ENCODE data around the gene PSMB7.

The PSMB7 gene

DNA sequence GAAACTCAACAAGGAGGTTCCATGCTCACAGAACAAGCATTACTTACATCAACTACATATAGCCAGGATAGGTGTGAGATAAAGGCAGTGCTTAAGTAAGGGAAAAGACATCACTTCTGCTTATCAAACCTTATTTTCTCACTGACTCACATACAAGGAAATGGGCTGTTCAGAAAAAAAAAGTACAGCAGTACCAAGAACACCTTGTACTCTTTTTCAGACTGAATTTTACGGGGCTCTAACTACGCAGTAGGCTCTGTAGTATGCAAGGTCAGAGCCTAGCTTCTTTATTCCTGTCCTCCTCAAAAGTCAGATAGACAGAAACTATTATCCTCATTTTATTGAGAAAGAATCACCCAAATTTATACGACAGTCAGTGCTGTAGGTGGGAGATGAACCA lies 5.8 kb downstream of the PSMB7 start:
- DNase-seq: no peak

- DNase-seq: no peak
Measured at GRCh38 chr9:124403246-124403645, 12.0 kb downstream of the PSMB7 start.

- no peak for DNase-seq
Measured at GRCh38 chr9:124399968-124400940, 15.0 kb downstream of the PSMB7 start.

DNA sequence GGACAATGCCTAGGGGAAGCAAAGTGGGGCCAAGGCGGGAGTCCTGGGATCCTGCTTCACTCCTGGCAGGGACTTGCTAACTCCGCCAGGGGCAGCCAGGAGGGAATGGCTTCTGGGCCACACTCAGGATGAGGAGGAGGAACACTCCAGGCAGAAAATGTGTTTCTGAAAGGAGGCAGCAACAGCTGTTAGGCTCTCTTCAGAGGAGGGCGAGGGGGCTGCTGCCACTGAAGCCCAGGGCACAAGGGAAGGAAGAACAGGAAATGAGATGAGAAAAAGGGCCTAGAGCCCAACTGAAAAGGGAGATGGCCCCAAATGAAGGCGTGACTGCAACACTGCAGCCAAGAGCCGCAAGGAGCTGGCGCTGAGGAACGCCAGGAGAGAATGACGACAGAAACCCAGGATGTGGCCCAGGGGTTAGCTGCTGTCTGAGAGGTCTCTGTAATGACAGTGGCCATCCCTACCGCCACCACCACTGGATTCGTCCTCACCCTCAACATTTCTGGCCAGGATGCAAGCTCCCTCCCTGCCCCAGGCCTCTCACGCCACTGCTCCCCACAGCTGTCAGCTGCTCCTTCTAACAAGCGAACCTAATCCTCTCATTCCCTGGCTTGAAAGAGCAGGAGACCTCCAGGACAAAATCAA lies 15.8 kb downstream of the PSMB7 start:
- no peak for DNase-seq

- DNase-seq: no peak
Measured at GRCh38 chr9:124398191-124398935, 16.9 kb downstream of the PSMB7 start.

- no peak for DNase-seq
Measured at GRCh38 chr9:124395826-124396225, 19.4 kb downstream of the PSMB7 start.

DNA sequence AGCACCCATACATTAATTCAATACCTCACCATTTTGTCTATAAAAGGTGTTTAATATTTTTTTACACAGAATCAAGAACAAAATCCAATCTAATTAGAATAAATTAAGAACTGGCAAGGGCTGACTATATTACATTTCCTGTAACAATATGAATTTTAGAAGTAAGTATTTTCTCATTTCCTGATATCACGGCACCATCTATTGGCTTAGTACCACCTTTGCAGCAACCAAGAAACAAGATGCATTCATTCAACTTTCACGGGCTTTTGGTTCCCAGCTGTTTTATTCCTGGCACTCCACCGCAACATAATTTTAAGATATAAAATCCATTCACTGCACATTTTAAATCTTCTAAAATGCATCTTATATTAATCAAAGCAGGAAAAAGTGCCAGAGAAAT lies 20.6 kb downstream of the PSMB7 start:
- no peak for DNase-seq

- DNase-seq: no peak
Measured at GRCh38 chr9:124394167-124394566, 21.1 kb downstream of the PSMB7 start.

DNA sequence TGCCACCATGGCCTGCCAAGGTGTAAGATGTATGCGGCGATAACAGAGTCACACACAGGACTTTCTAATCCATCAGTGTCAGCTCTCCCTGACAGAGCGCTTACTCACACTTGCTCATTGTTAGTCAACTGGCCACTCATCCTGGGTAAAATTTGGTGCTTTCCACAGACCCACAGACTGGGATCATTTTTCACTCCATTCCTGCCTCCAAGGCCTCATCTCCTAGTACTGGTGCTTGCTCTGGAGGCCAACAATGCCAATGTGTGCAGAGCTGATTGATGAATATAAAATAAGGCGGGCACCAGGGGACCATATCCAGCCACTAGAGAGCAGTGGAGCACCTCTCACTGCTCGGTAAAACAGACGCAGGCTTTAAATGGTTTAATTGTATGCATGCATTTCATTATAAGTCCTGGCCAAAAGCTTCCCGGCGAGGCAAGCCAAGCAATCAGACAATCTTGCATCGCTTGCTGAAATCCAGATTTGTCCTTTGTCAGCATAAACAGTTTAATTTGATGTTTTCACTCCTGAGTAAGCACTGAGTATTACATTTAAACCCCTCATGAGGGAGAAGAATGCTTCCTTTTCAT lies 22.3 kb downstream of the PSMB7 start:
- DNase-seq: peak; percentile 33

GRCh38 chr9:124392254-124392870 lies 22.9 kb downstream of the PSMB7 start:
- no peak for DNase-seq

- no peak for DNase-seq
Measured at GRCh38 chr9:124390794-124391658, 24.2 kb downstream of the PSMB7 start.

GRCh38 chr9:124389146-124389939 lies 25.9 kb downstream of the PSMB7 start:
- no peak for DNase-seq

DNA sequence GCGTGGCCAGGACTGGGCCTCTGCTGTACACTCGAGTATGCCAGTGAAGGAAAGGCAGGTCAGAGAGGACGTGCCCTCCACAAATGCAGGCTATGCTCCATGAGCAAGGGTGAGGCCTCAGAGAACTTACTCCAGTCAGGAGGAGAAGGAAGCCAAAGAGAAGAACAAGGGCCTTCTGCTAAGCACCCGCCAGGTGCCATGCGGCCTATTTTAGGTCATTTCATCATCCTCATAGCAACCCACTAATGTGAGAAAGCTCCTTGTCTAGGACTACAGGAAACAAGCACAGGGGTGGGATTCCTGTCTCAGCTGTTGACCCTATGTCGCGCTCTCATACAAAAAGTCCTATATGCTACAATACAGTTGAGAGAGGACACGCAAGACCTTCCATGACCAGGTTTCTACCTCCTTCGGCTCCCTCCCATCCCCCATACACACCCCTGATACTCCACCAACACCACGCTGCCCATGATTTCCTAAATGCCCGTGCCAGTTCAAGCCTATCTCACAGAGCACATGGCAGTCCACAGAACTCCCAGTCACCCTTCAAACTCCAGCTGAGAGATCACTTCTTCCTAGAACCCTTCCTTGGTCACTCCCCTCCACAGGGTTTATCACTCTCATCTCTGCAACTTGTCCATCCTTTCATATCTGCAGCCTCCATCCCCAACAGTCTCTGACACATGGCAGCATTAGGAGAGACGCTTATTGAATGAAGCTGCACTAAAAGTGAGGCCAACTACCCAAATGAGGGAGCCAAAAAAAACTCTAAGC lies 26.8 kb downstream of the PSMB7 start:
- DNase-seq: no peak

DNA sequence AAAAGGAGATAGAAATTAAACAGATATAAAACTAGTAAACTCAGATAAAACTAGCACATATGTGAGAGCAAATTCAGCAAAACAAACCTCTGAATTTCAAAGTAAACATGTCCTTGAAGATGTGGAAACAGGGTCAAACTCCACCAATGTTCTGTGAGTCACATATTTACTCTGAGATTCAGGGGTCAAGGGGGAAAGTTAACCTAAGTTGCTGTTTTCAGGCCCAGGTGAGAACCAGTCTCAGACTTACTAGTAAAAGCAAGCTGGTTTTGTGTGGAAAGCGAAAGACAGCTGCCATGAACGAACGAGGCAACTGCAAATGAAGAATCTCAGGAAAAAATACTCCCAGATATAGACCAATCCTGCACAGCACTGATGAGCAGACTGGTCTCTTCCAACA lies 29.0 kb downstream of the PSMB7 start:
- DNase-seq: no peak

GRCh38 chr9:124385623-124386022 lies 29.6 kb downstream of the PSMB7 start:
- no peak for DNase-seq

GRCh38 chr9:124384846-124385245 lies 30.4 kb downstream of the PSMB7 start:
- DNase-seq: no peak

DNA sequence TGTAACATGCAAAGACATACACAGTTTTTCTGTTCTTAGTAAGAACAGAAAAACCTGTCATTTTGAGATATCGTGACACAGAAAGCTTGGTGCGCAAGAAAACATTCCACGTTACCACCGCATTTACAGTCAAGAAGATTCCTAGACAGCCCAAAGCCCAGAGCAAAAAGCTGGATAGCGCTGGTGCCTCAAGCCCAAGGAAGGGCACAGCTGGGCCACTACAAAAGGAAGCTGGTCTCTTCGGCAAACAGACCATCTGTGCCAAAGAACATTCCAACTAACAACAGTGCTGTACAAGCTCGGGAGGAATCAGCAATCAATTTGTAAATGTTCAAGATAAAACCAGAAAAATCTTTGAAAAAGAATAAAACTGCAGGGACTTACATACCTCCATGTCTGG lies 31.0 kb downstream of the PSMB7 start:
- DNase-seq: no peak

GRCh38 chr9:124381170-124381945 lies 33.9 kb downstream of the PSMB7 start:
- no peak for DNase-seq
